Measurements from ENCODE around the gene YIF1A. TPM values are rescaled to one million over a fixed set of nuclear protein-coding genes. Genes with fewer than 3 reads are reported as not detected.
"Not testable (repeated sequence)": the region's sequence is repeated elsewhere in the genome, so short reads cannot be mapped to it uniquely, and the experiment has no call there.

YIF1A gene
- polyA plus RNA-seq, 1 donor (not counting 4 experiments of a cell fraction or from before 2014, with no cell fraction given): 80.3 TPM

DNA sequence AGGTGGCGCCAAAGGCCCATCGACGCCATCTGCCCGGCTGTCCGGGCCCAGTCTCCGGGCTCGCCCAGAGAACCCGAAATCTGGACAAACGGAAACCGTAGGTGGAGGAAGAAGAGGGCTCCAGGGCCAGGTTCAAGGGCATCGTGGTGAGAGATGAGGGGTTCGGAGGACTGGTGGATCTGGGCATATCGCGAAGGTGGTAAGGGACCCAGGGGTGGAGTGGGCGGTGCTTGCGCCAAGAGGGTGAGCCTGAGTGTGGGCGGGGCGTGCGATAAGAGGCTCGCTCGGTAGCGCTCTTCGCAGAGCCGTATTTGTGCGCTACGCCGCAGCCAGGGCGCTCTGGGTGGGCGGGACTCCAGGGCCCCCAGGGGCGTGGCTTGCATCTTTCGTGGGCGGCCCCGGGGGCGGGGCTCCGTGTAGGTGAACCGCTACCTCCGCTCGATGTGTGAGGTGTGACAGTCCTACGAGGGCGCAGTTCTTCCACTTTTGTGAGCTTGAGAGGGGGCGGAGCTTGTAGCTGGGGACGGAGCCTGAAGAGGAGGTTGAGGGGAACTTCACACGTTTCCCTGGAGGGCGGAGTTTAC is 23.1 kb upstream of the YIF1A start:
- Histone ChIP-seq H3K79me2 (ENCODE audit: control insufficient read depth, insufficient read depth, low read length) (no peaks in the 10 kb centered on the region), H3K27ac (ENCODE audit: control insufficient read depth, insufficient read depth, low read length) (peak overlapping the region; percentile 72), H2AFZ (ENCODE audit: control insufficient read depth, low read length) (peak overlapping the region; percentile 99), H3K4me1 (ENCODE audit: control insufficient read depth, extremely low read depth, insufficient read depth, low read length) (peaks cover 2% of the 10 kb centered on the region), H3K9me1 (ENCODE audit: control insufficient read depth, extremely low read depth, insufficient read depth, low read length) (no peaks in the 10 kb centered on the region), H4K20me1 (ENCODE audit: control insufficient read depth, extremely low read depth, insufficient read depth, low read length) (no peaks in the 10 kb centered on the region), H3K9ac (ENCODE audit: control insufficient read depth, extremely low read depth, insufficient read depth, low read length) (peak overlapping the region; percentile 76), H3K4me3 (ENCODE audit: control insufficient read depth in 2 of 3, extremely low read depth in 1 of 3, insufficient read depth in 2 of 3, low read depth in 1 of 3, low read length in 3 of 3) (peak overlapping the region; percentile 48 to 86 (median 79)), H3K27me3 (ENCODE audit: control insufficient read depth, extremely low read depth, insufficient read depth, low read length) (peaks cover 16% of the 10 kb centered on the region), H3K9me3 (ENCODE audit: control insufficient read depth, low read depth, low read length) (no peaks in the 10 kb centered on the region), H3K36me3 (ENCODE audit: control insufficient read depth in 2 of 2, extremely low read depth in 1 of 2, insufficient read depth in 2 of 2, low read length in 2 of 2) (no peaks in the 10 kb centered on the region), H3K4me2 (ENCODE audit: control insufficient read depth, extremely low read depth, insufficient read depth, low read depth, low read length) (peak overlapping the region; percentile 95)
- FAIRE-seq: peak; percentile 90
- no peak for TF ChIP-seq EZH2 (IDR thresholded peaks at IDR 0.05; ENCODE audit: low read length)
- TF ChIP-seq, protein P1, sequence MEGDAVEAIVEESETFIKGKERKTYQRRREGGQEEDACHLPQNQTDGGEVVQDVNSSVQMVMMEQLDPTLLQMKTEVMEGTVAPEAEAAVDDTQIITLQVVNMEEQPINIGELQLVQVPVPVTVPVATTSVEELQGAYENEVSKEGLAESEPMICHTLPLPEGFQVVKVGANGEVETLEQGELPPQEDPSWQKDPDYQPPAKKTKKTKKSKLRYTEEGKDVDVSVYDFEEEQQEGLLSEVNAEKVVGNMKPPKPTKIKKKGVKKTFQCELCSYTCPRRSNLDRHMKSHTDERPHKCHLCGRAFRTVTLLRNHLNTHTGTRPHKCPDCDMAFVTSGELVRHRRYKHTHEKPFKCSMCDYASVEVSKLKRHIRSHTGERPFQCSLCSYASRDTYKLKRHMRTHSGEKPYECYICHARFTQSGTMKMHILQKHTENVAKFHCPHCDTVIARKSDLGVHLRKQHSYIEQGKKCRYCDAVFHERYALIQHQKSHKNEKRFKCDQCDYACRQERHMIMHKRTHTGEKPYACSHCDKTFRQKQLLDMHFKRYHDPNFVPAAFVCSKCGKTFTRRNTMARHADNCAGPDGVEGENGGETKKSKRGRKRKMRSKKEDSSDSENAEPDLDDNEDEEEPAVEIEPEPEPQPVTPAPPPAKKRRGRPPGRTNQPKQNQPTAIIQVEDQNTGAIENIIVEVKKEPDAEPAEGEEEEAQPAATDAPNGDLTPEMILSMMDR (optimal IDR thresholded peaks at IDR 0.05 in 1 of 3, IDR thresholded peaks at IDR 0.05 in 1 of 3, conservative IDR thresholded peaks at IDR 0.05 in 1 of 3; ENCODE audit: extremely low read depth in 1 of 3, insufficient read depth in 2 of 3, low read length in 3 of 3): peak in 2 of 3 experiments; percentile 59 to 93
- dilution Hi-C loops (cut with MboI; ENCODE audit: extremely low pct_ligation_motif_present, low sequenced_read_pairs): no loop called here
- peak; percentile 76 for DNase-seq (ENCODE audit: low read depth, low spot score)

DNA sequence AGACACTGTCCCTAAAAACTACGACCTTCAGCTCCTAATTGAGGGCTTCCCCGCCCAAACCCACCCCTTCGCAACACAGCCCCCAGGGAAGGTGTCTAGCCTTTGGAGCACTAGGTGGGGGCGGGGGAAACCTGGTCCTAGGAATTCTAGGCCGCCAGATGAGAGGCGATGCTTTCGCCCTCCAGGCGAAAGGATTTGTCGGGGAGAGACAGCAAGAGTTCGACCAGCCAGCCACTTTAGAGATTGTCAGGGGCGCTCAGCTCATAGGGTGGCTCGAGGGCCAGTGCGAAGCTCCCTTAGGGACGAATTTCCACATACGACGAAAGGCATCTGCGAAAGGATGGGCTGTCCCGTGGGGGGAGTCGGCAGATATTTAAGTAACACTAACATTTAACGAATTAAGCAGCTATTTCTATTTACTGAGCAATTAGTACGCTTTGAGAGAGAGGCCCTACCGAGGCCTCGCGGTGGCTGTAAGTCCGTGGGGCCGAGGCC is 22.6 kb upstream of the YIF1A start:
- Histone ChIP-seq H3K4me2 (ENCODE audit: control insufficient read depth, extremely low read depth, insufficient read depth, low read depth, low read length) (peak overlapping the region; percentile 95), H2AFZ (ENCODE audit: control insufficient read depth, low read length) (peak overlapping the region; percentile 99), H3K9ac (ENCODE audit: control insufficient read depth, extremely low read depth, insufficient read depth, low read length) (peak overlapping the region; percentile 76), H3K9me3 (ENCODE audit: control insufficient read depth, low read depth, low read length) (no peaks in the 10 kb centered on the region), H3K4me1 (ENCODE audit: control insufficient read depth, extremely low read depth, insufficient read depth, low read length) (peaks cover 2% of the 10 kb centered on the region), H4K20me1 (ENCODE audit: control insufficient read depth, extremely low read depth, insufficient read depth, low read length) (no peaks in the 10 kb centered on the region), H3K4me3 (ENCODE audit: control insufficient read depth in 2 of 3, extremely low read depth in 1 of 3, insufficient read depth in 2 of 3, low read depth in 1 of 3, low read length in 3 of 3) (peak overlapping the region; percentile 48 to 86 (median 79)), H3K27me3 (ENCODE audit: control insufficient read depth, extremely low read depth, insufficient read depth, low read length) (peaks cover 13% of the 10 kb centered on the region), H3K79me2 (ENCODE audit: control insufficient read depth, insufficient read depth, low read length) (no peaks in the 10 kb centered on the region), H3K36me3 (ENCODE audit: control insufficient read depth in 2 of 2, extremely low read depth in 1 of 2, insufficient read depth in 2 of 2, low read length in 2 of 2) (no peaks in the 10 kb centered on the region), H3K9me1 (ENCODE audit: control insufficient read depth, extremely low read depth, insufficient read depth, low read length) (no peaks in the 10 kb centered on the region), H3K27ac (ENCODE audit: control insufficient read depth, insufficient read depth, low read length) (no peak overlapping the region)
- dilution Hi-C loops (cut with MboI; ENCODE audit: extremely low pct_ligation_motif_present, low sequenced_read_pairs): no loop called here
- DNase-seq (ENCODE audit: low read depth, low spot score) (no peak), FAIRE-seq (peak; percentile 17)
- no peak for TF ChIP-seq EZH2 (IDR thresholded peaks at IDR 0.05; ENCODE audit: low read length)
- TF ChIP-seq, protein P1 (optimal IDR thresholded peaks at IDR 0.05 in 1 of 3, IDR thresholded peaks at IDR 0.05 in 1 of 3, conservative IDR thresholded peaks at IDR 0.05 in 1 of 3; ENCODE audit: extremely low read depth in 1 of 3, insufficient read depth in 2 of 3, low read length in 3 of 3): peak in 2 of 3 experiments; percentile 91 to 93

- H3K4me1 ChIP-seq (ENCODE audit: control insufficient read depth, extremely low read depth, insufficient read depth, low read length); dilution Hi-C loops (cut with MboI; ENCODE audit: extremely low pct_ligation_motif_present, low sequenced_read_pairs); FAIRE-seq; H3K4me3 ChIP-seq (ENCODE audit: control insufficient read depth in 2 of 3, extremely low read depth in 1 of 3, insufficient read depth in 2 of 3, low read depth in 1 of 3, low read length in 3 of 3); H4K20me1 ChIP-seq (ENCODE audit: control insufficient read depth, extremely low read depth, insufficient read depth, low read length); H3K9ac ChIP-seq (ENCODE audit: control insufficient read depth, extremely low read depth, insufficient read depth, low read length); H3K27me3 ChIP-seq (ENCODE audit: control insufficient read depth, extremely low read depth, insufficient read depth, low read length); H3K36me3 ChIP-seq (ENCODE audit: control insufficient read depth in 2 of 2, extremely low read depth in 1 of 2, insufficient read depth in 2 of 2, low read length in 2 of 2); H3K4me2 ChIP-seq (ENCODE audit: control insufficient read depth, extremely low read depth, insufficient read depth, low read depth, low read length); H3K9me1 ChIP-seq (ENCODE audit: control insufficient read depth, extremely low read depth, insufficient read depth, low read length); H3K79me2 ChIP-seq (ENCODE audit: control insufficient read depth, insufficient read depth, low read length); DNase-seq (ENCODE audit: low read depth, low spot score); H2AFZ ChIP-seq (ENCODE audit: control insufficient read depth, low read length); H3K27ac ChIP-seq (ENCODE audit: control insufficient read depth, insufficient read depth, low read length); H3K9me3 ChIP-seq (ENCODE audit: control insufficient read depth, low read depth, low read length): not testable (repeated sequence)
These were observed 22.0 kb upstream of the YIF1A start for GRCh38 chr11:66310803-66311440.
